Fibroblast of skin of right biceps (primary cell): ENCODE results near the gene CRYGN.

Experiments used
- DNase-seq: peaks from one replicate; pipeline ENCODE4 v3.0.0-alpha.2; 2013

CRYGN gene

GRCh38 chr7:151459726-151460473 is 20.0 kb upstream of the CRYGN start:
- peak; percentile 87 for DNase-seq

GRCh38 chr7:151457534-151457933 is 17.6 kb upstream of the CRYGN start:
- DNase-seq, result no peak

- DNase-seq, result no peak
Measured at GRCh38 chr7:151456782-151457181, 16.8 kb upstream of the CRYGN start.

- DNase-seq, result no peak
Measured at GRCh38 chr7:151456276-151456675, 16.3 kb upstream of the CRYGN start.

- DNase-seq, result no peak
Measured at GRCh38 chr7:151455690-151456089, 15.7 kb upstream of the CRYGN start.

- no peak for DNase-seq
Measured at GRCh38 chr7:151454932-151455530, 15.1 kb upstream of the CRYGN start.

GRCh38 chr7:151454305-151454704 is 14.4 kb upstream of the CRYGN start:
- peak; percentile 39 for DNase-seq

GRCh38 chr7:151453326-151453791 is 13.4 kb upstream of the CRYGN start:
- no peak for DNase-seq

GRCh38 chr7:151452680-151453325 is 12.9 kb upstream of the CRYGN start:
- DNase-seq, result no peak

- DNase-seq, result no peak
Measured at GRCh38 chr7:151451626-151452571, 12.0 kb upstream of the CRYGN start.

GRCh38 chr7:151451156-151451555 is 11.2 kb upstream of the CRYGN start:
- no peak for DNase-seq

GRCh38 chr7:151449990-151450389 is 10.0 kb upstream of the CRYGN start:
- no peak for DNase-seq

- peak; percentile 62 for DNase-seq
Measured at GRCh38 chr7:151448261-151449252, 8.6 kb upstream of the CRYGN start.

GRCh38 chr7:151447901-151448260 is 7.9 kb upstream of the CRYGN start:
- DNase-seq, result no peak

- DNase-seq, result no peak
Measured at GRCh38 chr7:151447312-151447711, 7.4 kb upstream of the CRYGN start.

- DNase-seq, result no peak
Measured at GRCh38 chr7:151446412-151446811, 6.5 kb upstream of the CRYGN start.

GRCh38 chr7:151444632-151445031 is 4.7 kb upstream of the CRYGN start:
- no peak for DNase-seq

GRCh38 chr7:151442776-151443496 is 3.0 kb upstream of the CRYGN start:
- no peak for DNase-seq

- DNase-seq, result no peak
Measured at GRCh38 chr7:151440799-151441445, 981 bp upstream of the CRYGN start.

- no peak for DNase-seq
Measured at GRCh38 chr7:151438864-151439601, 908 bp downstream of the CRYGN start.
